Epithelial cell of prostate (primary cell): ENCODE measurements around the gene NKX1-2.

Experiments used
- DNase-seq: peaks from one replicate; pipeline ENCODE4 v3.0.0-alpha.2; 2011; ENCODE audit warnings: low read depth, low spot score
- H3K27ac ChIP-seq: fragments of 450-650 bp; 2 replicates; pipeline ENCODE4 v1.5.1; 2017; ENCODE audit warnings: mild to moderate bottlenecking

NKX1-2 gene

DNA sequence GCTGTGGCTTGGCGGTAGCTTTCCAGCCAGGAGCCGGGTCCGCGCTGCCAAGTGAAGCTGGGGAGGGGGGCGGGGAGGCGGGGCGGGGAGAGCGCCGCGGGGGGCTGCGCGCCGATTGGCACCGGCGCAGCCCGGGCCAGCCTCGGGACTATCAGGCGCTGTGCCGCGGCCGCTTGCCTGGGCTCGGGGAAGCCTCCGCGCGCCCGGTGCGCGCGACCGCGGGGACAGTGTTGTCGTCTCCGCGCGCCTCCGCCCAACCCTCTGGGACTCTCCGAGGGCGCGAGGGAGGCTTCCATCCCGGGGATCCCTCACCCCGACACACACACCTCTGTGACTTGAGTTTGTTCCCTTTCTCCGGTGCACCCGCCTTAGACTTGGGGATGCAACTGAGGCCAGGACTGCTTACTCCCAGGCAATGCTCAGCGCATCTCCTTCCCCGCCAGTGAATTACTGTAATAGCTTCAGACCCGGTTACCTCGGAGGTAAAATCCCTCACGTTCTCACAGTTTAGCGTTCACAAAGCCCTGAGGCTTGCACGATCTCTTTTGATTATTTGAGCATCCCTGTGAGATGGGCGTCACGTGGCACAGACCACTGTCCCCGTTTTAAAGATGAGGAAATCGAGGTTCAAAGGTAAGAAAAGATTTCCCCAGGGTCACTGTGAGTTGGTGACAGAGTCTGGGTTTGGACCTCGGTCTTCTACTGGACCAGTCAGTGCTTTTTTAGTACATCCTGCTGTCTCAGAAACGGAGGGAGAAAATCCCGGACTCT lies at the start of gene NKX1-2:
NKX1-2 (minus strand) TSS at position 24 of the 771 bp plus-strand sequence. CDS start 92 bp downstream, outside the sequence.
- DNase-seq = no peak
- H3K27ac ChIP-seq = no peak within 1 kb of the TSS

DNA sequence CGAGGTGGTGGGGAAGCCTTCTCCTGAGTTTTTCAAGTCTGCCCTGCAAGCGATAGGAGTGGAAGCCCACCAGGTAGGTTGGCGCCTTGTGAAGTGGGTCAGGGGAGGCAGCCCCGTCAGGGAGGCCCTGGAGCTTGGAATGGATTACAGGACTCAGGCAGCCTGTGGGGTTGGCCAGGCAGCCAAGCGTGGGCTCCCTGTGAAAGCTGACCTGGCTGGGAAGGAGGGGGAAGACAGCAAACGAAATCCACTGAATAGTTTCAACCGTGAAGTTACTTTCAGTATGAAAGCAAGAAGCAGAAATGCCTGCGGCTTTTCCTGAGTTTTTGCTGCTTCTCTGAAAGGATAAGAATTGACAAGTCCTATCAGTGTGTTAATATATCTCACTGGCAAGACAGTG lies 48.2 kb upstream of the NKX1-2 start:
- DNase-seq = no peak
- H3K27ac ChIP-seq = no peak overlapping the region

DNA sequence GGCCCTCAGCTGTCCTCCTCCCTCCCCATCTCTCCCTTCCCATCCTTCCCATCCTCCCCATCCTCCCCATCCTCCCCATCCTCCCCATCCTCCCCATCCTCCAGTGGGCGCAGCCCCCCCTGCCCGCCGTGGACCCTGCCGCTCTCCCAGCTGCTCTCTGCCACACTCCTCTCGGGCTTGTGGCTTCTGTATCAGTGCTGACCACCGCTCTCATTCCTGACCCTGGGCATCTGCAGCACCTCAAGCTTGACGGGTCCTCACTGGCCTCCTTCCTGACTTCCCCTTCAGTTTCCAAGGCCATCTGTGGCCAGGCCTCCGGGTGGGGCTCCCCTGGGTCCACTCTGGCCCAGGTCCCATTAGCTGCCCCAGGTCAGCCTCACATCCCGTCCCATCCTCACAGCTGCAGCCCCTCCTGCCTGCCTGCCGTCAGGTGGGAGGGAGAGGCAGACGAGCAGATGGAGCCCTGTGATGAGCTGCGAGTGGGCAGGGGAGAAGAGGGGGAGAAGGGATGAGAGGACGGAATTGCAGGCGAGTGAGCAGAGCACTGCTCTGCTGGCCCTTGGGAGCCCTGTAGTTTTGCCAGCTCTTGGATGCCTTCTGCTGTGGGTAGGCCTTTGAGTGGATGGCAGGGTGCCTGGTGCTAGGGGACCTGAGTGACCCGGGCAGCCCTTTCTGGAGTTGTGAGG lies 47.5 kb upstream of the NKX1-2 start:
- H3K27ac ChIP-seq = no peak overlapping the region

DNA sequence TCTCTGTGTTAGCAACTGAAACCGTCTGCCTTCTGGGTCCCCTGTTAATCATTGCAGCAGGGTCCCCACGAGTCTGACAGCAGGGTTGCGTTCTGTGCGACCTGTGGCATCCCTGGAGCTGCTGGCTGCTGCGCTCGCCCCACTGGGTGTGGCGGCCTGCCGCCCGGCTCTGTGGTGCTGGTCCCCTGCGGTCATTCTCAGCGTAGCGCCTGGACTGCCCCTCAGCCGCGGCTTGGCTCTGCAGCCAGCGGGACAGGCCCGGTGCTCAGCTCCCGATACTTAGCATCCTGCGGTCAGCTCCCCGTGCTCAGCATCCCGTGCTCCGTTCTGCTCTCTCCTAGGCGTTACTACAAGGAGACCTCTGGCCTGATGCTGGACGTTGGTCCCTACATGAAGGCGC lies 46.8 kb upstream of the NKX1-2 start:
- H3K27ac ChIP-seq = no peak overlapping the region
- DNase-seq = no peak

More for the DNA sequence above, 47.5 kb upstream of the NKX1-2 start:
- DNase-seq = no peak

DNA sequence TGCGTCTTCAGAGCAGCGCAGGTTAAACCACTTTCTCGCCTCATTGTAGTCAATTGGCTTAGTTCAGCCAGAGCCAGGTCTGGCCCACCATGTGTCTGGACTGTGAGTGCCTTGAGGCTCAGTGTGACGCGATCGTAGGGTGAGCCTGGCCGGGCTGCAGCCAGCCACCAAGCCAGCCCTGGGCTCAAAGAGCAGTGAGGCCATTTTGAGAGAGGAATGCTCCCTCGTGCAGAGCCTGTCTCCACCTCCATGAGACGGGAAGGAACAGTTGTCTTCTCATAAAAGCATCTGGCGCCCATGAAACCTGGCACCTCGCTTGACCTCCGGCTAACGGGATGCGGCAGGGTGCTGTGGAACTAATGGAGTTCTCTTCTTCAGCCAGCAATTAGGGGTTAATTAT lies 46.3 kb upstream of the NKX1-2 start:
- H3K27ac ChIP-seq = no peak overlapping the region
- no peak for DNase-seq

DNA sequence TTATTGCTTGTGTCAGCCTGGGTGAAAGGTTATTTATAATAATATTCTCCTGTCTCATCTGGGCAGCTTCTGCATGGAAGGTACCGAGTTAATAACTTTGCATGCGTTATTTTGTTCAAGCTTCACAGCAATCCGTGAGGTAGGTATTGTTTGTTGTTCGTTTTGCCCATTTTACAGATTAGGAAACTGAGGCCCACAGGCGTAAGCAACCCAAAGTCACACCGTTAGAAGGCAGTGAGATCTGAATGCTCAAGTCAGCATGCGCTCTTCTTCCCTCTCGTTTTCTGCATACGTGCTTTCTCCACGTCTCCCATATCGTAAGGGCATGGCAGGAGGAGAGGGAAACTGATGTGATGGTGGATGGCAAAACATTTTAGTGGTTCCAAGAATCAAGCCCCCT lies 45.9 kb upstream of the NKX1-2 start:
- no peak for DNase-seq
- H3K27ac ChIP-seq = no peak overlapping the region

DNA sequence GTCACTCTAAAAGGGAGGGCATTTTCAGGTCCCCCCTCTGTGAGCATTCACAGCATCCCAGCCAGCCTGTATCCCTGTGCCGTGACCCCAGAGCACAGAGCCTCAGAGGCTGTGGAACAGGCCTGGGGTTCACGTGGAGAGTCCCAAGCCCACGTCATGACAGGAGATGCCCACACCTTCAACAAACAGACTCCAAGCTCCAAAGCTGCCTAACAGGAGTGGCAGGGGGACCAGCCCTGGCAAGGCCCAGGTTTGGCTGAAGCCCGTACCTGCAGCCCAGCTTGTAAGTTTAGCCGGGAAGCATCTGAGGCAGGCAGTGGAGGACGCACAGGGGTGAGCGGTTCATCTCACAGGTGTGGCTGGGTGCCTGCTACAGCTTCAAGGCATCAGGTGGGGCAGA lies 45.3 kb upstream of the NKX1-2 start:
- DNase-seq = peak; percentile 10
- no peak overlapping the region for H3K27ac ChIP-seq

DNA sequence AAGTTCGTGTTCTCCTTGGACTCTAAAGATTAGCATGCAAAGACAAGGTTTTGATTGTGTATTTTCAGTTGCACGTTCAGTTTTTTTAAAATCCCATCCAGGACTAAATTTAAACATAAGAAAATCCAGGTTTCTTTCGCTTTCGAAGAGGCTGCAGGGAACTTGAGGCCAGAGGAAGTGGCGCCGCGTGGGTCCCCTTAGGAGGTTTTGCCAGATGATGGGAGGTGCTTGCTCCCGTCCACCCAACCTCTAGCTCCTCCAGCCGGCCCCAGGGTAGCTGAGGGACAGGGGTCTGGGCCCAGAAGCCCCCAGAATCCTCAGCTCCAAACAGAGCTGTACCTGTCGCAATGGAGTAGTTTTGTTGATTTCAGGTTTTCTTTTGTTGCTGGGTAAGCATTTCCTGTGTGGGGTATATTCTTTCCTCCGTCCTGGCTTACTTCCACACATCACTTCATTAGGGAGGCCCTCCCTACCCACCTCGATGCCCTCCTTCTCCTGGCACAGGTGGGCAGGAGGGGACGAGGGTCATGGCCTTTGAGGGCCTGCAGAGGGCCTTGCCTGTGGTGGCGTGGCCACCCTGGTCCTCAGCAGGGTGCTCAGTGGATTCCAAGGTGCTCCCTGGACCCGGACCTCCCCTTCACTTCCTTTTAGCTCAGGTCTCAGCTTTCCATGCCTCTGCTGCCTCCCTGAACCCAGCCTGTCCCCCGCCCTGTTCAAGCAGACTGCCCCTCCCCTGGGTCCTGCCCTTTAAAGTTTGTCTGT lies 44.4 kb upstream of the NKX1-2 start:
- no peak for DNase-seq
- H3K27ac ChIP-seq = no peak overlapping the region

DNA sequence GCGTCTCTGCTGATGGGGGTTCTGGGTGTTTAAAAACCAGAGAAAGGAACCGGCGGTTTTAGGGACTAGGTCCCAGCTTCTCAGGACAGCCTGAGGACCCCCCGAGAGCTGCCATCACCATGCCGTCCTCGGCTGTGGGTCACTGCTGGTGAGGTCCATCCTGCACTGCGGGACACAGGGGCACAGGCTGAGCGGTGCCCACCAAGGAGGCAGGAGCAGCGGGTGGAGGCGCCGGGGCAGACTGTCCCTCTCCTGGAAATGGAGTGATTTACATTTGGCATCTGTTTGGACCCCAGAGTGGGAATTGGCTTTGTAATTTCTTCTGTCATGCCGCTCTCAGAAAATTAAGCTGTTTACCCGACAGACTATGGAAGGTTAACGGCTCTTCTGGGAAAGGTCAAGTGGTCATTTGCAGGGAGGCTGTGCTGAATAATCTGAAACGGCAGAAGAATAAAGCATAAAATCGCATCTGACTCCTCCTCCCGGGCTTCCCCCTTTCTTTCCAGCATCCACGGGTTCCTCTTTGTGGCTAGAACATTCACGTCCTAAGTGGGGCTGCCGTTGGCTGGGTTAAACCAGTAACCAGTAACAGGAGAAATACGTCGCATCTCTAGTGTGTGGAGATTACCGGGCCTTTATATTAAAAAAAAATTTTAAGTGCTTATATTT lies 43.5 kb upstream of the NKX1-2 start:
- no peak overlapping the region for H3K27ac ChIP-seq
- no peak for DNase-seq

DNA sequence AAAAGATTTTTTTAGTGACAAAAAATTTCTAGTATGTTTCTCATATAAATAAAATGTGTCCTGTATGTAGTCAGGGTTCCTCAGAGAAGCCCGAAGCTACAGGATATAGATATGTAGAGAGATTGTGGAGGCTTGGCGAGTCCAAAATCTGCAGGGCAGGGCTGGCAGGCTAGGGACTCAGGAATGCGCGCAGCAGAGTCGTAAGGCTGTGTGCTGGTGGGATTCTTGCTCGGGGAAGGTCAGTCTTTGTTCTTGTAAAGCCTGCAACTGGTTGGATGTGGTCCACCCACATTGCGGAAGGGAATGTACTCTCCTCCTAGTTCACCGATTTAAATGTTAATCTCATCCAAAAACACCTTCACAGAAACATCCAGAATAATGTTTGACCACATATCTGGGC lies 42.4 kb upstream of the NKX1-2 start:
- no peak overlapping the region for H3K27ac ChIP-seq
- DNase-seq = no peak

DNA sequence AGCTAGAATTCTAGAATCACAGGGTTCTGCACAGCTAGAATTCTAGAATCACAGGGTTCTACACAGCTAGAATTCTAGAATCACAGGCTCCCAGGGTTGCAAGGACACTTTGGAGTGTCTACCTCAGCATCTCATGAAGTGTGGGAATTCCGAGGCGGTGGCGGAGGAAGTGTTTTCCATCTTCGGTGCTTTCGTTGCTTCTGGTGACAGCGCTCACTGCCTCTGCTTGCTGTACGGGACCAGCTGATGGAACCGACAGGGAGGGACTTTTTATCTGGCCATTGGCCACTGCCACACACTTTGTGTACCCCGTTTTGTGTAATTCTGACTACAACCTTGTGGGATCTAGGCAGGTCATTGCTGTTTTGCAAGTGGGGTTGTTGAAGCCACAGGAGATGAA lies 41.3 kb upstream of the NKX1-2 start:
- no peak overlapping the region for H3K27ac ChIP-seq
- DNase-seq = no peak

DNA sequence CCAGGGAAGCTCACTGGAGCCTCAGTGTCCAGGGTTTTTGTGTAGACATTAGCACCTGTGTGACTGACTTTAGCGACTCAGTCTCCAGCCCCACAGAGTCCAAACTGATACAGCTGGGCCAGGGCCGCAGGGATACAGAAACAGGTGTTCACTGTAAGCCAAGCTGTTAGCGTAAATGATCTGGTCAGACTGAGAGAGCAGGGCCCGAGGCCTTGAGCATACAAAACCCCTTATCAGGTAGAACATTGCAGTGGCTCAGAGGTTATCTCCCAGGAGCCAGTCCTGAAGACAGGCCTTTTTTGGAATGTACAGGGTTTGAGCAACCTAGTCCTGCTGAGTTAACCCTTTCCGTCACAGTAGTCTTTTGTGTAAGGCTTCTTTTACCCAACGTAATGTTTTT lies 36.8 kb upstream of the NKX1-2 start:
- no peak for DNase-seq
- no peak overlapping the region for H3K27ac ChIP-seq

DNA sequence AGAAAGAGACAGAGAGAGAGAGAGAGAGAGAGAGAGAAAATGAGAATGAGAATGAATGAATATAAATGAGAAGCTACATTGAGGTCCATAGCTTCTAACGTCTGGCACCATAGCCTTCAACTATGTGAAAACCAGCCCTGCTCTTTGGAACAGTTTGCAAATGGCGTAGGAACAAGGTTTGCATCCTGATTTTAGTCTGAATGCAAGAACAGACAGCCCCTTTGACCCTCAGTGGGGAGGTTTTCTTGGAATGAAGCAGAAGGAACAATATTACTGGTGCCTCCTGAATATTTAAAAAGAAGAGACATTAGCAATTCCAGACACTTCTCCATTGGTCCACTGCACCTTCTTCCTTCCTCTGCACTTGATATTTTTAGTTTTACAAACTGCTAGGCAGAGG lies 34.8 kb upstream of the NKX1-2 start:
- DNase-seq = no peak
- H3K27ac ChIP-seq = no peak overlapping the region

DNA sequence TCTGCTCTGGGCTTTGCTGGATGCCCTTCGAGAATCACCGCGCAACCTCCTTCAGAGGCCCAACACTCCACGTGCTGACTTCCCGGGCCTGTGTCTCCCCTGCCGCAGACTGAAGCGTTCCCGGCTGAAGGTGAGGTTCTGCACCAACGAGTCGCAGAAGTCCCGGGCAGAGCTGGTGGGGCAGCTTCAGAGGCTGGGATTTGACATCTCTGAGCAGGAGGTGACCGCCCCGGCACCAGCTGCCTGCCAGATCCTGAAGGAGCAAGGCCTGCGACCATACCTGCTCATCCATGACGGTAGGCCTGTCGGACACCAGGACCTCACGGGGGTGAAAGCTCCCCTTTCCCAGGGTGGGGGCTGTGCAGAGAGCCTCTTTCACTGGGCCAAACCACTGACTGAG lies 34.2 kb upstream of the NKX1-2 start:
- H3K27ac ChIP-seq = no peak overlapping the region
- no peak for DNase-seq

DNA sequence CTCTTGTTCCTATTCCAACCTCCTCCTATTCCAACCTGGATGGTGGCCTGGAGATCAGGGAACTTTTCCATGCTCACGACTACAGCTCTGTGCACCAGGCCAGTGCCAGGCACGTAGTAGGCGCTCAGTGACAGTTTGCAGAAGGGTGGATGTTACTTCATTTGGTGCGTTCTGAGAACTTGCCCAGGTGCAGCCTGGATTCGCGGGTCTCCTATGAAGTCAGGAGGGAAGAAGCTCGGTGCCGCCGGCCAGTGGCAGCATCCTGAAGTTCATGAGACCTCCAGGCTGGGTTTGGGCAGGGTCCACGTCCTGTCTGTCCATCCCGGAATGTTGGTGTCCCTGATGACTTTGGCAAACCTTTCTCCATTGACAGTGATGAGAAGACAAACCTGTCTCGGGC lies 33.0 kb upstream of the NKX1-2 start:
- H3K27ac ChIP-seq = no peak overlapping the region
- no peak for DNase-seq

DNA sequence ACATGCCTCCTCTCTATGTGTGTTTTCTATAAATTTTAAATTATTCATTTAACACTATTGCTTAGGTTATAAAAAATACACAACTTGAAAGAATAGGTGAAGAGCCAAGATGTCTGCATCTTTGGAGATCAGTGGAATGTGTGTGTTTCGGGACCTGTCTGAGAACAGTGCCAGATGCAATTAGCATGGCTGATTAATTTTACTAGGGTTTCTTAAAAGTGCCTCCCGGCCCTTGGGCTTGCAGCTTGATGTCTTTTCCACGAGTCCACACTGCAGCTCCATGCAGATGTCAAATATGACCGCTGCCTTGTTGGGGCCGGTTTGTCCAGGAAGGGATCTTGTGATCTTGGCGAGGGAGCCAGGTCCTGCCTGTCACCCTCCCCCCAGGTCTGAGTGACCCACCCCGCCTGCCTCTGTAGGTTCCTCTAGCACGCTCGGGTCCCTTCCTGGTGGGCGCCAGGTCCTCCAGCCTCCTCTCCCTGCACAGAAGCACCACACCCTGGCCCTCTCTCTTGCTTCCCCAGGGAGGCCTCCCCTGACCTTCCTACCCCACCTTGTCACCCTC lies 32.5 kb upstream of the NKX1-2 start:
- H3K27ac ChIP-seq = no peak overlapping the region

DNA sequence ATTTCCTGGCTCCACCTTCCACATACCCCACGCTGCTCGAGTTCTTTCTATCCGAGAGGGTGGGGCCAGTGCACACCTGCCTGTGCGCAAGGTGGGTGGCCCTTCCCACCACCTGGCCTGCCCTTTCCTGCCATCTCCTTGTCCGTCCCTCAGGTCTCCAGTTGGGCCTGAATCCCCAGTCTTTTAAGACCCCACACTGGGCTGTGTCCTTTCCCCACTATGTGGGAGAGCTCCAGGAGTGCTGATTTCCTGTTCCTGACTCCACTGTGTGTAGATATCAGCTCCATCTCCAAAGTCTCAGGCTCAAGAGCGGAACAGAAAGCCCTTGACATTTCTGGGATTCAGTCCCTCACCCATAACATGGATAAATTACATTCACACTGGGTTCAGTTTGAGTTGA lies 31.9 kb upstream of the NKX1-2 start:
- no peak overlapping the region for H3K27ac ChIP-seq
- DNase-seq = no peak

More for the DNA sequence above, 32.5 kb upstream of the NKX1-2 start:
- no peak for DNase-seq

DNA sequence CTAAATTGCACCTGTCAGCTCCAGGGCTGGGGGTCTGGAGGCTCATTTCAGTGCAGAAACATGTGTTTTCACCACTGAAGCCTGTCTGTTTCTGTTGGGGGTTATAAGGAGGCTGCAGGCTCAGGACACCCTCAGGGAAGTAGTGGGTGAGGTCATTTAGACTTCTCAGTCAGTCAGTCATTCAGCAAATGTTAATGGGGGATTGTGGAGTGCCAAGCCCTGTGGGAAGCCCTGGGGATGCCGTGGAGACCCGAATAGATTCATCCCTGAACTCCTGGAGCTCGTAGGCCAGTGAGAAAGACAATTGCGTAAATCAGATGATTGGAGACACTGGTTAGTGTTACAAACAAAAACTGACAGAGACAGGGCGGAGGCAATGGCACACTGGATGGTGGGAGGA lies 31.0 kb upstream of the NKX1-2 start:
- no peak overlapping the region for H3K27ac ChIP-seq
- no peak for DNase-seq

DNA sequence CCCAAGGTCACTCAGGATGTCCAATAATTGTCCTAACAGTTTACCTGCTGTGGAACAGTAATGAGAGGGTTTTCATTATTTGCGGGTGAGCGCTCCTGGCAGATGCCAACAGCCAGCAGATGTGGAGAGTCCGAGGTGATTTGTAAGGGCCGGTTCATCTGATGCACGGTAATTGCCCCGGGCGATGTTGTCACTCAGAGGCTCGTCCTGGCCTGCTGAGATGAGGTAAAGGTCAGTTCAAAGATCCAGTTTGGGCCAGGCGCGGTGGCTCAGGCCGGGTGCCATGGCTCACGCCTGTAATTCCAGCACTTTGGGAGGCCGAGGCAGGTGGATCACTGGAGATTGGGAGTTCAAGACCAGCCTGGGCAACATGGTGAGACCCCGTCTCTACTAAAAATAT lies 28.7 kb upstream of the NKX1-2 start:
- no peak overlapping the region for H3K27ac ChIP-seq
- no peak for DNase-seq

DNA sequence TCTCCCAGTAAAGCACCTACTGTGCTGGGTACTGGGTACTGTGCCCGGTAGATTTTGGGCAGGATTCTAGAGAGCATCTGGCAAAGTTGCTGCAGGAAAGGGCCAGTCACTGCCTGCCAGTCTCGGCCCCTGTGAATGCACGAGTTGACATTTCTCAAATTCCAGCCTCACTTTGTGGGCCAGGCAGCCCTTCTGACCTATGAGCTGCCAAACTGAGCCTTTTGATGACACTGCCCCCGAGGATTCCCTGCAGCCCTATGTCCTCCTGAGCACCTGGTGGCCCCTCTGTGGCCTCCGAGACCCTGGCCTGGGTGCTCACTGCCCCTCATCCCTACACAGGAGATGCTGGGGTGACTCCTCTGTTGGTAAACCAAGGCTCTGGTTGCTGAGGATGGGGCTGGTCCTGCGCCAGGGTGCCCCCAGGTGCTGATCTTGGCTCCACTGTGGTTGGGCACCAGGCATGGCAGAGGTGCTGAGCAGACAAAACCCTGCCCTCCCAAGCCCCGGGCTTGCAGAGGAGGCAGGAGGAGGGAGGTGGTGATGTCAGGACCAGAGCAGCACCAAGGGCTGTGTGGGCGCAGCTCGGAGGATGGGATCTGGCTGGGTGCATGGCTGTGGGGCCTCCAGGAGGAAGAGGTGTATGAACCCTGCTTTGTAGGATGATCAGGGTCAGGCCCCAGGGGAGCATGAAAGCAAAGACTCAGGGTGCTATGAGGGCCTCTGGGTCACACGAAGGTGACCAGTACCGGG lies 28.0 kb upstream of the NKX1-2 start:
- H3K27ac ChIP-seq = no peak overlapping the region
- no peak for DNase-seq
